Stimulated activated CD8-positive, alpha-beta memory T cell treated with anti-CD3 and anti-CD28 coated beads, Interleukin-4, amount 100 ng/mL, for 1 hour (primary cell): ENCODE results near the gene CYP39A1.

Source experiments
- DNase-seq, 2 donors: peaks; one replicate each; pipeline ENCODE4 v3.0.0-alpha.2; 2020; ENCODE audit warnings: low read depth in 2 of 2, low spot score in 1 of 2

The CYP39A1 gene

GRCh38 chr6:46652603-46653438, at the start of gene CYP39A1, which contains the start of gene SLC25A27:
Gene CYP39A1 (minus strand): TSS chr6:46652818. CDS start chr6:46652582, 236 bp downstream.
Gene SLC25A27 (plus strand): TSS chr6:46652975. CDS start chr6:46653193, 218 bp downstream.
- peak; percentile 41 to 61 for DNase-seq

- DNase-seq, result no peak
Measured at GRCh38 chr6:46699970-46700369, 47.4 kb upstream of the CYP39A1 start.

- no peak for DNase-seq
Measured at GRCh38 chr6:46690911-46691451, 38.4 kb upstream of the CYP39A1 start.

GRCh38 chr6:46690141-46690755, 37.6 kb upstream of the CYP39A1 start:
- DNase-seq, result no peak

- DNase-seq, result no peak
Measured at GRCh38 chr6:46689657-46690056, 37.0 kb upstream of the CYP39A1 start.

- DNase-seq, result no peak
Measured at GRCh38 chr6:46688966-46689335, 36.3 kb upstream of the CYP39A1 start.

GRCh38 chr6:46688117-46688965, 35.7 kb upstream of the CYP39A1 start:
- no peak for DNase-seq

GRCh38 chr6:46687619-46688097, 35.0 kb upstream of the CYP39A1 start, which contains the start of gene TDRD6:
Gene TDRD6 (plus strand): TSS chr6:46687885. CDS start chr6:46688129, 244 bp downstream.
- no peak for DNase-seq

GRCh38 chr6:46684771-46685170, 32.2 kb upstream of the CYP39A1 start:
- DNase-seq, result no peak

GRCh38 chr6:46677314-46677654, 24.7 kb upstream of the CYP39A1 start:
- DNase-seq, result no peak

- DNase-seq, result no peak
Measured at GRCh38 chr6:46676604-46677313, 24.1 kb upstream of the CYP39A1 start.

- DNase-seq, result no peak
Measured at GRCh38 chr6:46674410-46674809, 21.8 kb upstream of the CYP39A1 start.

GRCh38 chr6:46667377-46667776, 14.8 kb upstream of the CYP39A1 start:
- DNase-seq, result no peak

- no peak for DNase-seq
Measured at GRCh38 chr6:46661483-46661882, 8.9 kb upstream of the CYP39A1 start.

GRCh38 chr6:46657642-46658041, 5.0 kb upstream of the CYP39A1 start:
- no peak for DNase-seq

- no peak for DNase-seq
Measured at GRCh38 chr6:46655803-46656202, 3.2 kb upstream of the CYP39A1 start.

- no peak for DNase-seq
Measured at GRCh38 chr6:46653439-46654195, 999 bp upstream of the CYP39A1 start.

GRCh38 chr6:46652232-46652602, 401 bp downstream of the CYP39A1 start:
- no peak for DNase-seq

- DNase-seq, result no peak
Measured at GRCh38 chr6:46651816-46652215, 802 bp downstream of the CYP39A1 start.

GRCh38 chr6:46651006-46651405, 1.6 kb downstream of the CYP39A1 start:
- DNase-seq, result no peak
